KOPT-K1 (cell line): Measurements from ENCODE around the gene F7.
A peak's percentile ranks its signal among the peaks of the same experiment; 100 is the strongest.

ENCODE experiments used
- H3K27ac ChIP-seq: fragments of 200-600 bp; sonication (generic); 2 replicates; pipeline ENCODE4 v1.5.1; 2016; ENCODE audit warnings: antibody characterized with exemption, mild to moderate bottlenecking, low read depth, low read length; ENCODE audit not compliant: poor library complexity, severe bottlenecking
- H3K36me3 ChIP-seq: fragments of 200-600 bp; sonication (generic); 2 replicates; pipeline ENCODE4 v1.5.1; 2017; ENCODE audit warnings: antibody characterized with exemption, mild to moderate bottlenecking, low read length, moderate library complexity; ENCODE audit not compliant: insufficient read depth
- H3K9me3 ChIP-seq: fragments of 200-600 bp; sonication (generic); 2 replicates; pipeline ENCODE4 v1.5.1; 2017; ENCODE audit warnings: antibody characterized with exemption, low read length, mild to moderate bottlenecking; ENCODE audit not compliant: insufficient read depth, poor library complexity, severe bottlenecking

The F7 gene

DNA sequence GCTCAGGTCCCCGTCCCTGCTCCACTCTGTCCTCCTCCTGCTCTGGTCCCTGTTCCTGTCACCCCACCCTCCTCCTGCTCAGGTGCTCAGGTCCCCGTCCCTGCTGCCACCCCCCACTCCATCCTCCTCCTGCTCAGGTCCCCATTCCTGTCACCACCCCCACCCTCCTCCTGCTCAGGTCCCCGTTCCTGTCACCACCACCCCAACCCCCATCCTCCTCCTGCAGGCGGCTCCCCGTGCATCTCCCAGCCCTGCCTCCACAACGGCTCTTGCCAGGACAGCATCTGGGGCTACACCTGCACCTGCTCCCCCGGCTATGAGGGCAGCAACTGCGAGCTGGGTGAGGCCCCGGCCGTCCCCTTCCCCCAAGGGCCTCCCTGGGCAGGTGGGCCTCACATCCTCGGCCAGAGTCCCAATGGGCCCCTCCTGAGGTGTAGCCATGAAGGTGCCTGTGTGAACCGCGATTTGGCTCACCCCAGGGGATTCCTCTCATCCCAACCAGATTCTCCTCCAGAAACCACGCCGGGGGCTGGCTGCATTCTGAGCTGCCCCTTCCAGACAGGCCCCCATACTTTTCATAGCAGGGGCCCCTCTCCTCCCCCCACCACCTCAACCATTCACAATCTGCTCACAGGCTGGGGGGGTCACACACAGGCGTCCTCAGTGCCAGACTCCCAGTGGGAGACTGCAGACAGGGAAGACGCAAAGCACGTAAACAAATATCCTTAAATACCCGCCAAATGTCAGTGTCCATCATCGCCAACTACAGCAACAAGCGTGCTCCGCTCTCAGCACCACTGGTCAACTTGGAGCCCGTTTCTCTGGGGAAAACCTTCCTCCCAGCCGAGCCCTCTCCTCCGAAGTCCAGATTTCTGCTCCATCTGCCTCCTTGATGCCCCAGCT is 57.4 kb downstream of the F7 start:
- peaks cover 4% of the 10 kb centered on the region; the same call in 1 of the 2 replicates for H3K36me3 ChIP-seq
- H3K27ac ChIP-seq, result peak overlapping the region; percentile 23
- H3K9me3 ChIP-seq, result peaks cover 3% of the 10 kb centered on the region

DNA sequence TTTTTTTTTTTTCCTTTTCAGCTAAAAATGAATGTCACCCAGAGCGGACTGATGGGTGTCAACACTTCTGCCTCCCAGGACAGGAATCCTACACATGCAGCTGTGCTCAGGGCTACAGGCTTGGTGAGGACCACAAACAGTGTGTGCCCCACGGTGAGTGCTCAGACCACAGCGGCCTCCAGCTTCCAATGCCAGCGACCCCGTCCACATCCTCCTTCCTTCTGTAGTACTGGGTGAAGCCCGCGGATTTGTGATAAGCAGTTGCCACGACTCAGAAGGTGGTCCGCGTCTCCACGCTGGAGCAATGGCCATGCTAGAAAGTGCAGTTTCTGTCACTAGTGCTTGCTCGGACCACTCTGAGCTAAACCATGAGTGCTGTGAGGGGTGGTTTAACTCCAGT is 58.9 kb downstream of the F7 start:
- Histone ChIP-seq H3K27ac (peak overlapping the region; percentile 7), H3K9me3 (peaks cover 6% of the 10 kb centered on the region), H3K36me3 (peaks cover 18% of the 10 kb centered on the region)

DNA sequence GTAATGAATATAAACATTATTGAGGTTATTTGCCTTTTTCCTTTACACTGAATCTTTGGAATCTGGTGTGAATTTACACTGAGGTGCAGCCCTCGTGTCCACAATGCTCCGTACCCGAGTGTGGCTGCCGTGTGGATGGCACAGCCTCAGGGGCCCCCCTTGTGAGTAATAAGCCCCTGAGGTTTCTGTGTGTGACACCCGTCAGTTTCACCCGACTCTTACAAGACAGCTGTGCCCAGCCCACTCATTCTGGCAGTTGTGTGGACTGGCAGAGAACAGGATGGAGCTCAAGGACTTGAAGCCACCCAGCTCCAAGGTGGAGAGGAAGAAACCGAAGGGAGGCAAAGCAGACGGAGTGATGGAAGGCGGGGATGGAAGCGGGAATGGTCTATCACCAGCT is 60.7 kb downstream of the F7 start:
- H3K9me3 ChIP-seq, result peaks cover 6% of the 10 kb centered on the region
- peaks cover 33% of the 10 kb centered on the region for H3K36me3 ChIP-seq

DNA sequence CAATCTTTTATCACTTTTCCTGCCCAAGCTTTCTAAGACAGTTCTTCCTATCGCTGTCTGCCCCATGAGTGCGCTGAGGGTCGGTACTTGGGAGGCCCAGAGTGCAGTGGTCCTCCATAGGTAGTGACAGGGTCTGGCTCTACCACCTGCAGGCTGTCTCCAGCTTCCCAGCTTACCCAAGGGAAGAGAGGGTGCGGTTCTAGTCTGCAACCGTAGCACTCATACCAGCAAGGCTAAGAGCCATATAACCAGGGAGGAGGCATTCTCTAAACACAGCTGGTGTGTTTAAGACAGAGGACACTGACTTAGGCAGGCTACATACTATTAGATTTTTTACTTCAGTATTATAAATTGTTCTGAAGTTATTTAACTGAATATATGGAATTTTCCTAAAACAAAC is 61.1 kb downstream of the F7 start:
- Histone ChIP-seq H3K36me3 (peaks cover 37% of the 10 kb centered on the region), H3K9me3 (peaks cover 6% of the 10 kb centered on the region), H3K27ac (peak overlapping the region; percentile 52)

More for the DNA sequence above, 60.7 kb downstream of the F7 start:
- H3K27ac ChIP-seq, result peak overlapping the region; percentile 52

DNA sequence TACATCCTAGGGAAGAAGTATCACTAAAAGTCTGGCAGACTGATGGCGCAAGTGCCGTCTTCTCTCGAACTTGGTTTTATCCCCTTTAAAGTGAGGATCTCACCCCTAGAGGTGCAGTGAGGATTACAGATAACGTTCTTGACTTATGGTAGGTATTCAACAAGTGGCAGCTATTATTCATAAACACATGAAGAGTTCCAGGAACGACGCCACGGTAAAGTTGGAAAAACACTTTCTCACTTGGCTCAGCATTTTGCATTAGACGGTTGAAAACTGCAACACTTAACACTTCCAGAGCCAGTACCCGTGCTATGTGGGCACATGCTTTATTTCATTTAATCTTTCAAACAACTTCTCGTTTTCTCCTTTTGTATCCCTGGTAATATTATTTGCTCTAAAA is 61.6 kb downstream of the F7 start:
- no peak overlapping the region for H3K27ac ChIP-seq
- H3K36me3 ChIP-seq, result peaks cover 42% of the 10 kb centered on the region
- peaks cover 6% of the 10 kb centered on the region for H3K9me3 ChIP-seq

DNA sequence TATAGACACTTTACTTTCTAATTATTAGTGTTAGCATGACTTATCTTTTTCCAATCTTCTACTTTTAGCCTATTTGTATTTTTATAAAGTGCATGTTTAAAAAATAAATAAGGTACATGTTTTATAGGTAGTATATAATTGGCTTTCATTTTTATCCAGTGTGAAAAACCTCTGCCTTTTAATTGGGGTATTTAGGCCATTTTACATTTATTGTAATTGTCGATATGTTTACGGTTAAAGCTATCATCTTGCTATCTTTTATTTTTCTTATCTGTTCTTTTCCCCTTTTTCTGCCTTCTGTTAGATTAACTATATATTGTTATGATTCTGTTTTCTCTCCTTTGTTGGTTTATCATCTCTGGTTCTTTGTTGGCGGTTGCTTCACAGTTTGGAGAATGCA is 62.0 kb downstream of the F7 start:
- peaks cover 6% of the 10 kb centered on the region for H3K9me3 ChIP-seq
- no peak overlapping the region for H3K27ac ChIP-seq
- peaks cover 46% of the 10 kb centered on the region for H3K36me3 ChIP-seq

DNA sequence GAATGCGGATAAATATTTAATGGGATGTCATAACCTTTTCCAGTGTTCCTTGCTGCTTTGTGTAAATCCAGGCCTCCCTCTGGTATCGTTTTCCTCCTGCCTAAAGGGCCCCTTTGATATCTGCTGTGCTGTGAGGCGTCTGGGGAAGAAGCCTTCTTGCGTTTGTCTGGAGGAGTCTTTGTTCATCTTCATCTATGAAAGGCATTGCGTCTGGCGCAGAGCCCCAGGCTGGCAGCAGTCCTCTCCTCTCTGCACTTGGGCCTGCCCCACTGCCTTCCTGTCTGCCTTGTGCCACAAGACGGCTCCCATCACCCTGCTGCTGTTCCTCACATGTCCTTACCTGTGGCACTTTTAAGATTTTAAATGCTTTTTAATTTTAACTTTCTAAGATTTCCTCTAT is 62.6 kb downstream of the F7 start:
- H3K36me3 ChIP-seq, result peaks cover 52% of the 10 kb centered on the region
- H3K27ac ChIP-seq, result no peak overlapping the region
- H3K9me3 ChIP-seq, result peaks cover 6% of the 10 kb centered on the region

DNA sequence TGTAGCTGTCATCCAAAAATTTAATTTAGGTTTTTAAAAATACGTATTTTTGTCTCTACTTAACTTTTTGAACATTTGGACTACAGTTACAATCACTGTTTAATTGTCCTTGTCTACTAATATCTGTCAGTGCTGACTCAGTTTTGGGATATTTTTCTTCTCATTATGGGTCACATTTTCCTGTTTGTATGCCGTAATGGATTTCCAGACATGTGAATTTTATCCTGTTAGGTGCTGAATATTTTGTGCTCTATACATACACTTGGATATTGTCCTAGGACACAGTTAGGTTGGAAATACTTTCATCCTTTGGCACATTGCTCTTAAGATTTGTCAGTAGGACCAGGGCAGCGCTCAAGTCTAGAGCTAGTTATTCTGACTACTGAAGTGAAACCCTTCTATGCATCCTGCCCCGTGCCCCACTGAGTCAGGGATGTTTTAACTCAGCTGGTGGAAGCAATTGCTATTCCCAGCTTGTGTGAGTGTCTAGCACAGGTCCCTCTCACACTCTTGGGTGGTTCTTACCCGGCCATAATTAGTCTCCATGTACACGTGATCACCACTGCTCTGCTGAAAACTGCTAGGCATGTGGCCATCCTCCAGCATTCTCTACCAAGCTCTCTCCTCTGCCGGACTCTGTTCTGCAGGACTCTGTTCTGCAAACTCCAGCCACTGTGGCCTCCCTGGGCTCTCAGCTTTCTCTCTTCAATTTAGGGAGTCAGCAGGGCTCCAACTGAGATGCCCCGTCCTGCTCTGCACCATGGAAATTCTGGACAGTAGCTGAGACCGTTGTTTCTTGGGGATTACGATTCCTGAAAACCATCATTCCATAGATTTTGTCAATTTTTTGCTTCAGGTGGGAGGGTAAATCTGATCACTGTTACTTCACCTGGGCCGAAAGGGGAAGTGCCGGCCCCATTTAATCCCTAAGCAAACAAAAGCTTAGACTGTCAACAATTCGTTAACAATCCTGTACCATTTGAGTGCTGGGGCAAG is 64.0 kb downstream of the F7 start:
- Histone ChIP-seq H3K36me3 (peaks cover 65% of the 10 kb centered on the region), H3K27ac (no peak overlapping the region), H3K9me3 (peaks cover 6% of the 10 kb centered on the region)
